ENCODE data around the gene PCDH10.

The PCDH10 gene

DNA sequence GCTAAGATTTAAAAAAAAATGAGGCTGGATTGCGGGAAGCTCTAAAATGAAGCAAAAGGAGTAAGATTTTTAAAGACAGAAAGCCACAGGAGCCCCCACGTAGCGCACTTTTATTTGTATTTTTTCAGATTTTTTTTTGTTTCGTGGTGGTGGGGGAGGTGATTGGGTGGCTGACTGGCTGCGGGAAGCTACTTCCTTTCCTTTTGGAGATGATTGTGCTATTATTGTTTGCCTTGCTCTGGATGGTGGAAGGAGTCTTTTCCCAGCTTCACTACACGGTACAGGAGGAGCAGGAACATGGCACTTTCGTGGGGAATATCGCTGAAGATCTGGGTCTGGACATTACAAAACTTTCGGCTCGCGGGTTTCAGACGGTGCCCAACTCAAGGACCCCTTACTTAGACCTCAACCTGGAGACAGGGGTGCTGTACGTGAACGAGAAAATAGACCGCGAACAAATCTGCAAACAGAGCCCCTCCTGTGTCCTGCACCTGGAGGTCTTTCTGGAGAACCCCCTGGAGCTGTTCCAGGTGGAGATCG, 908 bp downstream of the PCDH10 start:
- DNase-seq (ENCODE audit: low read depth, low spot score), result no peak

DNA sequence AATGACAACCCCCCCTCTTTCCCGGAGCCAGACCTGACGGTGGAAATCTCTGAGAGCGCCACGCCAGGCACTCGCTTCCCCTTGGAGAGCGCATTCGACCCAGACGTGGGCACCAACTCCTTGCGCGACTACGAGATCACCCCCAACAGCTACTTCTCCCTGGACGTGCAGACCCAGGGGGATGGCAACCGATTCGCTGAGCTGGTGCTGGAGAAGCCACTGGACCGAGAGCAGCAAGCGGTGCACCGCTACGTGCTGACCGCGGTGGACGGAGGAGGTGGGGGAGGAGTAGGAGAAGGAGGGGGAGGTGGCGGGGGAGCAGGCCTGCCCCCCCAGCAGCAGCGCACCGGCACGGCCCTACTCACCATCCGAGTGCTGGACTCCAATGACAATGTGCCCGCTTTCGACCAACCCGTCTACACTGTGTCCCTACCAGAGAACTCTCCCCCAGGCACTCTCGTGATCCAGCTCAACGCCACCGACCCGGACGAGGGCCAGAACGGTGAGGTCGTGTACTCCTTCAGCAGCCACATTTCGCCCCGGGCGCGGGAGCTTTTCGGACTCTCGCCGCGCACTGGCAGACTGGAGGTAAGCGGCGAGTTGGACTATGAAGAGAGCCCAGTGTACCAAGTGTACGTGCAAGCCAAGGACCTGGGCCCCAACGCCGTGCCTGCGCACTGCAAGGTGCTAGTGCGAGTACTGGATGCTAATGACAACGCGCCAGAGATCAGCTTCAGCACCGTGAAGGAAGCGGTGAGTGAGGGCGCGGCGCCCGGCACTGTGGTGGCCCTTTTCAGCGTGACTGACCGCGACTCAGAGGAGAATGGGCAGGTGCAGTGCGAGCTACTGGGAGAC, 1.6 kb downstream of the PCDH10 start:
- DNase-seq (ENCODE audit: low read depth, low spot score), result no peak

DNA sequence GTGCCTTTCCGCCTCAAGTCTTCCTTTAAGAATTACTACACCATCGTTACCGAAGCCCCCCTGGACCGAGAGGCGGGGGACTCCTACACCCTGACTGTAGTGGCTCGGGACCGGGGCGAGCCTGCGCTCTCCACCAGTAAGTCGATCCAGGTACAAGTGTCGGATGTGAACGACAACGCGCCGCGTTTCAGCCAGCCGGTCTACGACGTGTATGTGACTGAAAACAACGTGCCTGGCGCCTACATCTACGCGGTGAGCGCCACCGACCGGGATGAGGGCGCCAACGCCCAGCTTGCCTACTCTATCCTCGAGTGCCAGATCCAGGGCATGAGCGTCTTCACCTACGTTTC, 2.2 kb downstream of the PCDH10 start:
- no peak for DNase-seq (ENCODE audit: low read depth, low spot score)

DNA sequence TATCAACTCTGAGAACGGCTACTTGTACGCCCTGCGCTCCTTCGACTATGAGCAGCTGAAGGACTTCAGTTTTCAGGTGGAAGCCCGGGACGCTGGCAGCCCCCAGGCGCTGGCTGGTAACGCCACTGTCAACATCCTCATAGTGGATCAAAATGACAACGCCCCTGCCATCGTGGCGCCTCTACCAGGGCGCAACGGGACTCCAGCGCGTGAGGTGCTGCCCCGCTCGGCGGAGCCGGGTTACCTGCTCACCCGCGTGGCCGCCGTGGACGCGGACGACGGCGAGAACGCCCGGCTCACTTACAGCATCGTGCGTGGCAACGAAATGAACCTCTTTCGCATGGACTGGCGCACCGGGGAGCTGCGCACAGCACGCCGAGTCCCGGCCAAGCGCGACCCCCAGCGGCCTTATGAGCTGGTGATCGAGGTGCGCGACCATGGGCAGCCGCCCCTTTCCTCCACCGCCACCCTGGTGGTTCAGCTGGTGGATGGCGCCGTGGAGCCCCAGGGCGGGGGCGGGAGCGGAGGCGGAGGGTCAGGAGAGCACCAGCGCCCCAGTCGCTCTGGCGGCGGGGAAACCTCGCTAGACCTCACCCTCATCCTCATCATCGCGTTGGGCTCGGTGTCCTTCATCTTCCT, 2.7 kb downstream of the PCDH10 start:
- no peak for DNase-seq (ENCODE audit: low read depth, low spot score)

DNA sequence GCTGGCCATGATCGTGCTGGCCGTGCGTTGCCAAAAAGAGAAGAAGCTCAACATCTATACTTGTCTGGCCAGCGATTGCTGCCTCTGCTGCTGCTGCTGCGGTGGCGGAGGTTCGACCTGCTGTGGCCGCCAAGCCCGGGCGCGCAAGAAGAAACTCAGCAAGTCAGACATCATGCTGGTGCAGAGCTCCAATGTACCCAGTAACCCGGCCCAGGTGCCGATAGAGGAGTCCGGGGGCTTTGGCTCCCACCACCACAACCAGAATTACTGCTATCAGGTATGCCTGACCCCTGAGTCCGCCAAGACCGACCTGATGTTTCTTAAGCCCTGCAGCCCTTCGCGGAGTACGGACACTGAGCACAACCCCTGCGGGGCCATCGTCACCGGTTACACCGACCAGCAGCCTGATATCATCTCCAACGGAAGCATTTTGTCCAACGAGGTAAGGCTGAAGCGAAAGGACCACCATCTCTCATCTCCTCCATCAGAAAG, 3.3 kb downstream of the PCDH10 start:
- no peak for DNase-seq (ENCODE audit: low read depth, low spot score)

- DNase-seq (ENCODE audit: low read depth, low spot score), result no peak
These were observed 3.9 kb downstream of the PCDH10 start for GRCh38 chr4:133152831-133153481.

DNA sequence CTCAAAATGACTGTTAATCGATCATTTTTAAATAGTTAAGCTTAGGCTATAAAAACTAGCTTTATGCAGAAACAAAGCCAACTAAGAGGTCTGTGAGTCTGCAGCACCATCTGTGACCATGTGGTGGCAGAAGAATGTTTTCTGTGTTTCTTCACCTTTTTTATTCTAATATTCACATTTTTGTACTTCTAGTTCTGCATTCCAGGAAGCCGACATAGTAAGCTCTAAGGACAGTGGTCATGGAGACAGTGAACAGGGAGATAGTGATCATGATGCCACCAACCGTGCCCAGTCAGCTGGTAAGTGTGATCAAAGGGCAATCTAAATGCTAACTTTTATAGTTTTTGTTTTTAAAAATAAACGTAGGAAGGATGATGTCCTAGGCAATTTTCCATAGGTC, 5.6 kb downstream of the PCDH10 start:
- DNase-seq (ENCODE audit: low read depth, low spot score), result no peak

DNA sequence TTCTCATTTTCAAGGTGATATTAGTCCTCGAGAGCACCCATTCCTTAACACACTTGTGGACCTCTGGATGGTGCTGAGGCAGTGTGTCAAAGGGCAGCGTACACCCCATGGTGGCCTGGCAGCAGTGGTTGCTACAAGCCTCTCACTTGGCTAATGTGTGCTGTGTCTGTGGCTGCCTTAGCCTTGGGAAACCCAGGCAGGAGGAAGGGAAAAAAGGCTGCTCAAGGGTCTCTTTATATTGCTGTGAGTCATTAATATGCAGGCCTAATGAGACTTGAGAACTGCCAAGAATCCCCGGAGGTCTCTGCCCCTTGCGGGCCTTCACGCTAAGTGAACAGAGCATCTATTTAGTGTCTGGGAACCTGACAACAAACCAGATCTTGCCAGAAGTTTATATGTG, 7.0 kb downstream of the PCDH10 start:
- no peak for DNase-seq (ENCODE audit: low read depth, low spot score)

DNA sequence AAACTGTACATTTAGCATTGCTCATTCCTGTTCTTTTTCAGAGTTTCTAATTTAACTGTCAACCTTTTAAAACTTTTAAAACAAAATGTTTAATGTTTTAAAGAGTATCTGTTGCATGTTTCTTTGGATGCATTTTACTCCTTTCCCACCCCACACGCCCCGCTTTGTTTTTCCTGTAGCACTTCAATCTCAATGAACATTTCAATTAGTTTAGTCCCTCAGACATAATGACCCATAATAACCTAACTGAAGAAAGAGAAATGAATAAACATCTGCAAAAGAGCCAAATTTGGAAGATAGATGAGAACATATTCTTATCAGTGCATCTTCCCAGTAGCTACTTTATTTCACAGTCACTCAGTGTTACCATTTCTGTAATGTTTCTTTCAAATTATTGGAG, 7.5 kb downstream of the PCDH10 start:
- no peak for DNase-seq (ENCODE audit: low read depth, low spot score)

DNA sequence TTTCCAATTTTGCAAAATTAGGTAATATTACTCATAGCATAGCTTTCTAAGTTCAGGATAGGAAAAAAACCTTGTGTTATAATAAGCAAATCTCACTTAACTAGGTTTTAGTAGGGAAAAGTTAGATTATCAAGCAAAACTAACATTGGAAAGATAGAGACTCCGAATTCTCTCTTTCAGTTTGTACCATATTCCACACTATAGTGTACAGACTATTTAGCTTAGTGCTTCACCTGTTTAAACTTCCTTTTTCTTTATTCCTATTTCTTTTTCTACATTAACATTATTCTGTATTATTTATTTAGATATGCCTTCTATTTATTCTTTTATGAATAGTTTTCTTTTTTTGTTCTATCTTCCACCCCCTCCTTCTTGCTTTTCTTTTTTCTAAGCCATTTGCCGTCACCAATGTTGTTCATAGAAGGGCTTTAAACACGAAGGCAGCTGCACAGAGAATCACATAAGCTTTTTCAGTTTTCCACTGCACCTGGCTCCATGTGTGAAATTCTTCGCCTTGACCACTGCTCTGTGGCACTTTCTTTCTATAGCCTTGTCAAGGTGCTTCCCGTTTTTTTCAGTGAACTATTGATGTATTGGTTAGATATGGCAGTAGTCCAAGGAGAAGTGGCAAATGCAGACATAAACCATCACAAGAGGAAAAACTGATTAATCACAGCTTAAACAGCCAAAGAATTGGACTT, 8.5 kb downstream of the PCDH10 start:
- no peak for DNase-seq (ENCODE audit: low read depth, low spot score)

DNA sequence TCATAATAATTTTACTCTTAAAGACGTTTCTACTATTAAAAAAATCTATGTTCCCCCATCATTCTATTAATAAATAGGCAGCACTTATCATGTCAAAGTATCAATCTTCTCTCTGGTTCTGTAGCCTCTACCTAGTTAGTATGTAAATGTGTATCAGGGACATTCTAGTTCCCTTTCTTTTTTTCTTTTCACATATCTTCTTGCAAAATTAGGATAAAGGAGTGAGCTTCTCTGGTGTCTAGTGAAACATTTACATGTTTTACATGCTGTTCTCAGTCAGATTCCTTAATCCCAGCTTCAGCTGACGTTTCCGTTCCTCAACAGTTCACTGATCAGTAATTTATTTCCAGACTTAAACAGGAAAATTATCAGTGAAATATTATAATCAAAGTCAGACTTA, 11.8 kb downstream of the PCDH10 start:
- DNase-seq (ENCODE audit: low read depth, low spot score), result no peak

- no peak for DNase-seq (ENCODE audit: low read depth, low spot score)
These were observed 12.6 kb downstream of the PCDH10 start for GRCh38 chr4:133161570-133162295.

GRCh38 chr4:133162941-133163340, 13.8 kb downstream of the PCDH10 start:
- DNase-seq (ENCODE audit: low read depth, low spot score), result no peak

GRCh38 chr4:133178956-133179355, 29.9 kb downstream of the PCDH10 start:
- no peak for DNase-seq (ENCODE audit: low read depth, low spot score)

DNA sequence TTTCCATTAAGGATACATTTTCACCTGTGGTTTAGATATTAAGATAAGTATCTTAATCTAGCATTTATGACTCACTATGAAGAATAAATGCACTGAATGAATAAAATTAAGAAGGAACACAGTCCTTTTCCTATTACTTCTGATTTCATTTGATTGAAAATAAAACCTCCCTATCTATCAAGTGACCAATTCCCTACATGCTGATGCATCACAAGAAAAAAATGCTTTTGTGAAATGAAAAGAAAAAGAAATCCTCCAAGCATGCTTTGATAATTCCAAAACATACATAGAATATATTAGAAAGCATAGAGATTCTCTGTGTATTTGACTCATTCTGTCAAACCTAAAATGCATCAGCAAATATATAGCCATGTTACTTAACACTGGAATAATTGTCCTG, 37.1 kb downstream of the PCDH10 start:
- DNase-seq (ENCODE audit: low read depth, low spot score), result no peak

DNA sequence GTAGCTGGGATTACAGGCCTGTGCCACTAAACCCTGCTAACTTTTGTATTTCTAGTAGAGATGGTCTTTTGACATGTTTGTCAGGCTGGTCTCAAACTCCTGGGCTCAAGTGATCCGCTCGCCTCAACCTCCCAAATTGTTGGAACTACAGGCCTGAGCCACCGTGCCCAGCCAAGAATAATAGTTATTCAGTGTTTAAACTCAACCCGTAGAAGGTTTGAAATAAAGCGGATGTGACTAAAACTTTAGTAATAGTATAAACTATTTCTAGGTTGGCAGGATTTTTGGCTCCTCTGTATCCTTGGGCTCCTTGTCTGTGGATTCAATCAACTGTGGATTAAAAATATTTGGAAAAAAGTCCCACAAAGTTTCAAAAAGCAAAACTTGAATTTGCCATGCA, 37.8 kb downstream of the PCDH10 start:
- DNase-seq (ENCODE audit: low read depth, low spot score), result no peak

DNA sequence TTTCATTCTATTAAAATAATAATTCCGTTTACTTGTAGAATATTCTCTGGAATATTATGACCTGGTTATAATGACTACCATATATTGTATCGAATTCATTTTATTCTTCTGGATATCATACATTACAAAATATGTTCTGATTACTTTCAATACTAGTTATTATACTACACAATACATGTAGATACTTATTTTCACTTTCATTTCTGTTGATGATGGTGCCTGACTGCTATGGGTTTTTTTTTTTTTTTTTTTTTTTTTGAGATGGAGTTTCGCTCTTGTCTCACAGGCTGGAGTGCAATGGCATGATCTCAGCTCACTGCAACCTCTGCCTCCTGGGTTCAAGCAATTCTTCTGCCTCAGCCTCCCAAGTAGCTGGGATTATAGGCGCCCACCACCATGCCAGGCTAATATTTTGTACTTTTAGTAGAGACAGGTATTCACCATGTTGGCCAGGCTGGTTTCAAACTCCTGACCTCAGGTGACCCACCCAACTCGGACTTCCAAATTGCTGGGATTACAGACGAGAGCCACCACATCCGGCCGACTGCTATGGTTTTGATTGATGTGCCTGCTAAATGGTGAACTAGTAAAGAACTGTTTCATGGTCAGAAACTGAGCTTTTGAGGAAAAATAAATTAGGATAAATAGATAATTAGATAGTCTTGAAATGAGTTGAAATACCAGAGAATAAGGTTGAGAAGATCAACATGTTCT, 39.5 kb downstream of the PCDH10 start:
- DNase-seq (ENCODE audit: low read depth, low spot score), result no peak

- DNase-seq (ENCODE audit: low read depth, low spot score), result no peak
These were observed 40.0 kb downstream of the PCDH10 start for GRCh38 chr4:133189147-133189517.

DNA sequence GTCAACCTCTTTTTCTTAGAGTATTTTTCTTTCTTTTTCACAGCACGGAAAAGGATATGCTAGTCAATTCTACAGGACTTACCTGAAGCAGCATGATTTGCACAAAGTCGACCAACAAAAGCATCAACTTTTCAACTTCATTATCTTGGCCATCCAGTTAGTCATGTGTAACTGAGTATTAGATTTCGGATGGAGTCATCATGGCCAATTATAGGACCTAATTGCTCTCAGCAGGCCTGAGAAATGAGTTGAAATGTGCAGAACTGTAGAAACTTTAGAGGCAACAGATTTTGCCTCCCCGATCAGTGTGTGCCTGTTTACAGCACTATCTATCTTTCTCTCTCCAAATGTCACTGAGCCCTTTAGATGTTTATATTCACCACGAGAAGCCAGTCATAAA, 41.0 kb downstream of the PCDH10 start:
- DNase-seq (ENCODE audit: low read depth, low spot score), result no peak

GRCh38 chr4:133208694-133209285, 59.7 kb downstream of the PCDH10 start:
- DNase-seq (ENCODE audit: low read depth, low spot score), result no peak

All from iPS DF 19.7 (cell line).